KMS-11 (cell line): Measurements from ENCODE around the gene CLSTN1.

ENCODE experiments used
- H2AFZ ChIP-seq: fragments of 200-600 bp; sonication (generic); 2 replicates; pipeline ENCODE4 v1.6.1; 2016; ENCODE audit warnings: antibody characterized with exemption, mixed run types, low read depth
- H3K27ac ChIP-seq: fragments of 200-600 bp; sonication (generic); 2 replicates; pipeline ENCODE4 v1.6.1; 2016; ENCODE audit warnings: mild to moderate bottlenecking, mixed run types
- H3K27me3 ChIP-seq: fragments of 200-600 bp; sonication (generic); 2 replicates; pipeline ENCODE4 v1.6.1; 2017; ENCODE audit warnings: mild to moderate bottlenecking, low read depth, mixed run types, moderate library complexity; ENCODE audit not compliant: insufficient read depth
- H3K36me3 ChIP-seq: fragments of 200-600 bp; sonication (generic); 2 replicates; pipeline ENCODE4 v1.6.1; 2017; ENCODE audit warnings: mild to moderate bottlenecking, mixed run types; ENCODE audit not compliant: insufficient read depth
- H3K4me1 ChIP-seq: fragments of 200-600 bp; sonication (generic); 2 replicates; pipeline ENCODE4 v1.6.1; 2016; ENCODE audit warnings: mild to moderate bottlenecking, low read depth, mixed run types; ENCODE audit not compliant: poor library complexity, severe bottlenecking
- H3K4me2 ChIP-seq: fragments of 200-600 bp; sonication (generic); 2 replicates; pipeline ENCODE4 v1.7.0; 2016; ENCODE audit warnings: mild to moderate bottlenecking, mixed run types
- H3K4me3 ChIP-seq: fragments of 200-600 bp; sonication (generic); IDR thresholded peaks from 2 replicates; pipeline ENCODE4 v1.6.1; 2017; ENCODE audit warnings: low read depth, low read length, mixed read lengths; ENCODE audit not compliant: insufficient read depth
- H3K79me2 ChIP-seq: fragments of 200-600 bp; sonication (generic); 2 replicates; pipeline ENCODE4 v1.6.1; 2016; ENCODE audit warnings: low read depth, mixed run types; ENCODE audit not compliant: insufficient read depth
- H3K9ac ChIP-seq: fragments of 200-600 bp; sonication (generic); 2 replicates; pipeline ENCODE4 v1.6.1; 2016; ENCODE audit warnings: mild to moderate bottlenecking, mixed run types
- H4K20me1 ChIP-seq: fragments of 200-600 bp; sonication (generic); 2 replicates; pipeline ENCODE4 v1.6.1; 2016; ENCODE audit warnings: mild to moderate bottlenecking, mixed run types; ENCODE audit not compliant: insufficient read depth
- TF ChIP-seq, protein P1 (sequence below): fragments of 200-600 bp; sonication (generic); conservative IDR thresholded peaks from 2 replicates; pipeline ENCODE4 v1.6.1; 2017; ENCODE audit warnings: low read depth, mild to moderate bottlenecking, antibody characterized with exemption, low read length, moderate library complexity, mixed read lengths

Gene CLSTN1

GRCh38 chr1:9731561-9731960, 92.2 kb downstream of the CLSTN1 start:
- no peak overlapping the region for H2AFZ ChIP-seq
- H4K20me1 ChIP-seq: no peaks in the 10 kb centered on the region
- no peak overlapping the region for H3K9ac ChIP-seq
- no peak overlapping the region for H3K4me3 ChIP-seq
- H3K27ac ChIP-seq: no peak overlapping the region
- H3K36me3 ChIP-seq: peaks cover 13% of the 10 kb centered on the region
- no peaks in the 10 kb centered on the region for H3K4me1 ChIP-seq
- TF ChIP-seq, protein P1, sequence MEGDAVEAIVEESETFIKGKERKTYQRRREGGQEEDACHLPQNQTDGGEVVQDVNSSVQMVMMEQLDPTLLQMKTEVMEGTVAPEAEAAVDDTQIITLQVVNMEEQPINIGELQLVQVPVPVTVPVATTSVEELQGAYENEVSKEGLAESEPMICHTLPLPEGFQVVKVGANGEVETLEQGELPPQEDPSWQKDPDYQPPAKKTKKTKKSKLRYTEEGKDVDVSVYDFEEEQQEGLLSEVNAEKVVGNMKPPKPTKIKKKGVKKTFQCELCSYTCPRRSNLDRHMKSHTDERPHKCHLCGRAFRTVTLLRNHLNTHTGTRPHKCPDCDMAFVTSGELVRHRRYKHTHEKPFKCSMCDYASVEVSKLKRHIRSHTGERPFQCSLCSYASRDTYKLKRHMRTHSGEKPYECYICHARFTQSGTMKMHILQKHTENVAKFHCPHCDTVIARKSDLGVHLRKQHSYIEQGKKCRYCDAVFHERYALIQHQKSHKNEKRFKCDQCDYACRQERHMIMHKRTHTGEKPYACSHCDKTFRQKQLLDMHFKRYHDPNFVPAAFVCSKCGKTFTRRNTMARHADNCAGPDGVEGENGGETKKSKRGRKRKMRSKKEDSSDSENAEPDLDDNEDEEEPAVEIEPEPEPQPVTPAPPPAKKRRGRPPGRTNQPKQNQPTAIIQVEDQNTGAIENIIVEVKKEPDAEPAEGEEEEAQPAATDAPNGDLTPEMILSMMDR: no peak
- no peaks in the 10 kb centered on the region for H3K79me2 ChIP-seq
- no peak overlapping the region for H3K4me2 ChIP-seq
- no peaks in the 10 kb centered on the region for H3K27me3 ChIP-seq

GRCh38 chr1:9731051-9731537, 92.7 kb downstream of the CLSTN1 start:
- H3K4me2 ChIP-seq: no peak overlapping the region
- H3K4me1 ChIP-seq: no peaks in the 10 kb centered on the region
- no peak overlapping the region for H3K27ac ChIP-seq
- no peak overlapping the region for H3K4me3 ChIP-seq
- H3K27me3 ChIP-seq: no peaks in the 10 kb centered on the region
- H3K9ac ChIP-seq: no peak overlapping the region
- H4K20me1 ChIP-seq: no peaks in the 10 kb centered on the region
- peaks cover 11% of the 10 kb centered on the region for H3K36me3 ChIP-seq
- TF ChIP-seq, protein P1: no peak
- no peak overlapping the region for H2AFZ ChIP-seq
- H3K79me2 ChIP-seq: no peaks in the 10 kb centered on the region

DNA sequence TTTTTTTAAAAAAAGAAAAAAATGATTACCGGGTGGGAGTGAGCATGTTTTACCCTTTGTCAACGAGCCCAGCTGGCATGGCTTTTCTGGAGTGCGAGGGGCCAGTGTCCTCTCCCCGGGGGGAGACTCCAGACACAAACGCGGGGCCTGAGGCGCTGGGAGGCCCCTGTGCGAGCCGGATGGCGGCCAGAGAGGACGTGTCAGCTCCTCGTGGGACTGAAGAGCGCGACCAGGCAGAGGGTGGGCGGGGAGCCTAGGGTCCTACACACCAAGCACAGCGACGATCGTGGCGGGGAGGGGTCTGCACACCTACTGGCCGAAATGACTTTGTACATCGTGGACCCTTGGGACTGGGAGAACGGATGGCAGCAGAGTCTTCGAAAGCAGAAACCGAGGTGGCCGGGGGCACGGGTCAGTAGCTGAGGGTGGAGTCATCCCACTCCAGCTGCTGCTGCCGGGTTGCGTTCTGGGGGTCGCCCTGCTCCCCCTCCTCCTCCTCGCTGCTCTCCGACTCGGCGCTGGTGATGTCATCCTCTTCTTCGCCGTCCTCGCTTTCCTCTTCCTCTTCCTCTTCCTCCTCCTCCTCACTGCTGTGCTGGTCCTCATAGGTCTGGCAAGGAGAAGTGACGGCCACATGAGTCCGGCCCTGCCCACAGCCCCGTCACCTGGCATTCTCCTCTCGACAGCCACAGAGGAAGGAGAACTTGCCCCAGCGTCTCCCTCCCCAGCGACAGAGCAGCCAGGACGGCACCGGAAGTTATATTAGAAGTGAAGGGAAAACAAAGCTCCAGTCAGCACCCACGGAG, 93.5 kb downstream of the CLSTN1 start:
- H4K20me1 ChIP-seq: no peaks in the 10 kb centered on the region
- TF ChIP-seq, protein P1: no peak
- H3K79me2 ChIP-seq: no peaks in the 10 kb centered on the region
- H3K27ac ChIP-seq: no peak overlapping the region
- no peaks in the 10 kb centered on the region for H3K4me1 ChIP-seq
- H3K27me3 ChIP-seq: no peaks in the 10 kb centered on the region
- H2AFZ ChIP-seq: no peak overlapping the region
- H3K4me3 ChIP-seq: no peak overlapping the region
- H3K4me2 ChIP-seq: no peak overlapping the region
- peaks cover 11% of the 10 kb centered on the region for H3K36me3 ChIP-seq
- no peak overlapping the region for H3K9ac ChIP-seq

DNA sequence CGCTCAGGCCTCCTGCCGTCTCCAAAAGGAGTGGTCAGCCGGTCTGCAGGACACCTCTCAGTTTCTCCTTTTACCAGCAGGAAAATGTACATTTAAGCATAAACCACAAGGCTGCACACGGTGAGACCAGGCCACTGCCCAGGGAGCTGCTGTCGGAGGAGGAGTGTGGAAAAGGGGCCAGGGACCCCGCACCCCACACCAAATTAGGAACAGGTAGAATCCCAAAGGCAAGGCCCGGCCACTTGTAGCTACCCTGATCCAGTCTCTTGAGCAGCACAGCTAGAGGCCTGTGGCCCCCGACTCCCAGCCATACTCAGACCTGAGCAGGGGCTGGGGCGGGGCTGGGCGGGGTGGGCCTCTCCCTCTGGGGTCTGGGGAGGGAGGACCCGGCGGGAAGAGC, 94.2 kb downstream of the CLSTN1 start:
- H4K20me1 ChIP-seq: no peaks in the 10 kb centered on the region
- H3K4me3 ChIP-seq: no peak overlapping the region
- H3K27ac ChIP-seq: no peak overlapping the region
- no peak overlapping the region for H3K9ac ChIP-seq
- TF ChIP-seq, protein P1: no peak
- no peaks in the 10 kb centered on the region for H3K27me3 ChIP-seq
- peaks cover 11% of the 10 kb centered on the region for H3K36me3 ChIP-seq
- H2AFZ ChIP-seq: no peak overlapping the region
- H3K4me1 ChIP-seq: no peaks in the 10 kb centered on the region
- H3K79me2 ChIP-seq: no peaks in the 10 kb centered on the region
- H3K4me2 ChIP-seq: no peak overlapping the region
